GM18508 (cell line): ENCODE measurements around the gene PDLIM4.

Source experiments
- ATAC-seq: cut with Tn5 transposase; IDR thresholded peaks from one replicate; pipeline ENCODE4 v1.9.1; 2021; ENCODE audit warnings: moderate number of reproducible peaks; ENCODE audit not compliant: insufficient read depth, unreplicated experiment

PDLIM4 gene

GRCh38 chr5:132265336-132266030, 8.0 kb downstream of the PDLIM4 start:
- ATAC-seq = no peak

GRCh38 chr5:132266031-132266835, 8.7 kb downstream of the PDLIM4 start:
- no peak for ATAC-seq

GRCh38 chr5:132266836-132267160, 9.3 kb downstream of the PDLIM4 start:
- no peak for ATAC-seq

GRCh38 chr5:132267166-132267739, 9.8 kb downstream of the PDLIM4 start:
- no peak for ATAC-seq

- ATAC-seq = no peak
These were observed 10.7 kb downstream of the PDLIM4 start for GRCh38 chr5:132267931-132268768.

- peak; percentile 72 for ATAC-seq
These were observed 11.5 kb downstream of the PDLIM4 start for GRCh38 chr5:132268769-132269551.

- no peak for ATAC-seq
These were observed 12.3 kb downstream of the PDLIM4 start for GRCh38 chr5:132269635-132270334.

GRCh38 chr5:132270335-132270665, 12.8 kb downstream of the PDLIM4 start:
- no peak for ATAC-seq

- no peak for ATAC-seq
These were observed 13.2 kb downstream of the PDLIM4 start for GRCh38 chr5:132270706-132271105.

GRCh38 chr5:132271251-132272246, 14.1 kb downstream of the PDLIM4 start:
- ATAC-seq = no peak

GRCh38 chr5:132272311-132273210, 15.1 kb downstream of the PDLIM4 start:
- no peak for ATAC-seq

GRCh38 chr5:132273631-132274030, 16.1 kb downstream of the PDLIM4 start:
- no peak for ATAC-seq

- no peak for ATAC-seq
These were observed 16.7 kb downstream of the PDLIM4 start for GRCh38 chr5:132274050-132274792.

GRCh38 chr5:132275367-132276220, 18.1 kb downstream of the PDLIM4 start:
- no peak for ATAC-seq

GRCh38 chr5:132277256-132277655, 19.8 kb downstream of the PDLIM4 start:
- no peak for ATAC-seq
